Measurements from ENCODE around the gene GABARAP. TPM values are rescaled to one million over a fixed set of nuclear protein-coding genes. Genes with fewer than 3 reads are reported as not detected.

GABARAP gene
- total and polyA plus RNA-seq, 2 of the 13 experiments (the other 11 are each of a cell fraction or from before 2014, with no cell fraction given): 161 to 310 TPM

GRCh38 chr17:7241090-7241733 is 1.0 kb downstream of the GABARAP start (continued):
- TF ChIP-seq PRDM10 (CRISPR knock-in tag; IDR thresholded peaks at IDR 0.05; ENCODE audit: low read depth) (no peak), ZNF264 (CRISPR knock-in tag; IDR thresholded peaks at IDR 0.05) (0 out of 2 replicates have a peak, but pooled peaks have one; percentile 21), ZNF800 (CRISPR knock-in tag; IDR thresholded peaks at IDR 0.05) (no peak), STAT5B (CRISPR knock-in tag; IDR thresholded peaks at IDR 0.05) (no peak), PHF21A (CRISPR knock-in tag; IDR thresholded peaks at IDR 0.05) (no peak), PAWR (CRISPR knock-in tag; IDR thresholded peaks at IDR 0.05; ENCODE audit: borderline replicate concordance) (no peak), ZBTB49 (CRISPR knock-in tag; IDR thresholded peaks at IDR 0.05; ENCODE audit: borderline replicate concordance) (no peak), HOXA3 (CRISPR knock-in tag; IDR thresholded peaks at IDR 0.05) (no peak), HIC2 (CRISPR knock-in tag; IDR thresholded peaks at IDR 0.05; ENCODE audit: low read depth) (no peak)
